Spinal cord (tissue), 4 donors: ENCODE measurements around the gene GABRA5. TPM values are rescaled to one million over a fixed set of nuclear protein-coding genes. Genes with fewer than 3 reads are reported as not detected.

Source experiments
- polyA plus RNA-seq, 2 donors: library from polyadenylated mRNA; unstranded; fragments of 120-200 nt; gene quantifications; one replicate each; pipeline ENCODE4 v1.2.1, GENCODE V29; 2013; ENCODE audit not compliant: insufficient read length in 2 of 2
- total RNA-seq, 2 donors: library from RNA; depleted of rRNA in 1 of 2; stranded (reverse); fragments of 120-200 nt in 1 of 2; fragments of >200 nt in 1 of 2; gene quantifications; one replicate each; pipeline versions ENCODE4 v1.2.3 to v1.2.4, GENCODE V29; 2013 to 2014

GABRA5 gene
- total and polyA plus RNA-seq, 4 donors: 7.9 to 33.8 (median 31.1) TPM

Other genes starting within 250 kb of the GABRA5 start
- gene GABRB3, start 94.0 kb upstream of the GABRA5 start, total RNA-seq: 10 to 100 TPM; 28.7 to 79.5 TPM
- gene GABRB3, start 94.0 kb upstream of the GABRA5 start, polyA plus RNA-seq: 10 to 100 TPM; 61.0 to 79.5 TPM
- 10 to 100 TPM in 1 of 2 donors, 1 to 10 TPM in 1; 5.7 to 23.7 TPM for gene GABRG3, start 104.1 kb downstream of the GABRA5 start, total RNA-seq
- 10 to 100 TPM; 10.4 to 10.5 TPM for gene GABRG3, start 104.1 kb downstream of the GABRA5 start, polyA plus RNA-seq